PC-3 (cell line): ENCODE results near the gene WDR45B. TPM values are rescaled to one million over a fixed set of nuclear protein-coding genes. Genes with fewer than 3 reads are reported as not detected.

Experiments
- ATAC-seq: fragments of 200-7000 bp; cut with Tn5 transposase; 2 replicates; pipeline ENCODE4 v1.9.1; 2020; ENCODE audit warnings: mild to moderate bottlenecking, moderate library complexity
- BruUV-seq: library from RNA; stranded (reverse); fragments of 400-500 nt; replicated peaks from 2 replicates; lab custom pipeline; 2021; lab: Mats Ljungman, UMichigan
- CTCF ChIA-PET: fragments of 300-600 bp; sonication (Branson Sonifier 250); formaldehyde crosslinking; loops from one replicate; lab custom pipeline; 2022; ENCODE audit warnings: antibody characterized with exemption; lab: Charles Lee
- POLR2A ChIA-PET: fragments of 300-600 bp; sonication (Branson Sonifier 250); formaldehyde crosslinking; loops from one replicate; lab custom pipeline; 2022; ENCODE audit warnings: antibody characterized with exemption; ENCODE audit not compliant: unreplicated experiment; lab: Charles Lee
- DNase-seq: peaks from one replicate; pipeline ENCODE4 v3.0.0-alpha.2; 2015
- H2AFZ ChIP-seq: fragments of 300-600 bp; sonication (generic); 2 replicates; pipeline ENCODE4 v1.6.0; 2016; ENCODE audit warnings: antibody characterized with exemption, low read length
- H3F3A ChIP-seq: fragments of 300-600 bp; sonication (generic); one replicate; pipeline ENCODE4 v1.6.0; 2017; ENCODE audit warnings: antibody characterized with exemption, low read length, control low read depth, mild to moderate bottlenecking; ENCODE audit not compliant: unreplicated experiment
- H3K27ac ChIP-seq: fragments of 300-600 bp; sonication (generic); 2 replicates; pipeline ENCODE4 v1.5.1; 2016; ENCODE audit warnings: mild to moderate bottlenecking, low read length
- H3K27me3 ChIP-seq: fragments of 300-600 bp; sonication (generic); 2 replicates; pipeline ENCODE4 v1.6.1; 2016; ENCODE audit warnings: low read length, mixed read lengths
- H3K36me3 ChIP-seq: fragments of 300-600 bp; sonication (generic); 2 replicates; pipeline ENCODE4 v1.6.1; 2016; ENCODE audit warnings: low read depth, mixed run types, low read length, mixed read lengths
- H3K4me1 ChIP-seq: fragments of 300-600 bp; sonication (generic); 2 replicates; pipeline ENCODE4 v1.5.1; 2016; ENCODE audit warnings: low read length; ENCODE audit not compliant: insufficient read depth
- H3K4me2 ChIP-seq: fragments of 300-600 bp; sonication (generic); 2 replicates; pipeline ENCODE4 v1.6.0; 2016; ENCODE audit warnings: low read length
- H3K4me3 ChIP-seq: fragments of 300-600 bp; sonication (generic); 2 replicates; pipeline ENCODE4 v1.5.1; 2016; ENCODE audit warnings: mild to moderate bottlenecking, low read length, mixed read lengths
- H3K79me2 ChIP-seq: fragments of 300-600 bp; sonication (generic); 2 replicates; pipeline ENCODE4 v1.6.1; 2017; ENCODE audit warnings: low read length, mixed read lengths
- H3K9ac ChIP-seq: fragments of 300-600 bp; sonication (generic); 2 replicates; pipeline ENCODE4 v1.6.0; 2016; ENCODE audit warnings: mild to moderate bottlenecking, low read length
- H3K9me2 ChIP-seq: fragments of 300-600 bp; sonication (generic); replicated peaks from 2 replicates; pipeline ENCODE4 v1.6.1; 2016; ENCODE audit warnings: mixed run types, low read length, mixed read lengths
- H3K9me3 ChIP-seq: fragments of 300-600 bp; sonication (generic); 2 replicates; pipeline ENCODE4 v1.6.1; 2016; ENCODE audit warnings: low read length, mixed read lengths
- H4K20me1 ChIP-seq: fragments of 300-600 bp; sonication (generic); 2 replicates; pipeline ENCODE4 v1.6.1; 2016; ENCODE audit warnings: low read length, mixed read lengths
- CTCF ChIP-seq: fragments of 300-600 bp; sonication (generic); conservative IDR thresholded peaks from 2 replicates; pipeline ENCODE4 v1.5.1; 2017; ENCODE audit warnings: antibody characterized with exemption, low read depth, mild to moderate bottlenecking, low read length
- EZH2 ChIP-seq: fragments of 300-600 bp; sonication (generic); IDR thresholded peaks from one replicate; pipeline ENCODE4 v1.6.1; 2017; ENCODE audit warnings: antibody characterized with exemption, mild to moderate bottlenecking, low read length; ENCODE audit not compliant: unreplicated experiment
- EZH2phosphoT487 ChIP-seq: fragments of 300-600 bp; sonication (generic); IDR thresholded peaks from 2 replicates; pipeline ENCODE4 v1.6.1; 2018; ENCODE audit warnings: mild to moderate bottlenecking, antibody characterized with exemption, low read length, borderline replicate concordance
- intact Hi-C: fragments of 100-400 bp; cut with micrococcal nuclease; formaldehyde crosslinking; loops from 2 replicates; pipeline ENCODE4 v1.9.0; 2023
- total RNA-seq: library from RNA; depleted of rRNA; stranded (reverse); fragments of >200 nt; gene quantifications from 2 replicates; pipeline ENCODE4 v1.2.3, GENCODE V29; 2014

WDR45B gene
- total RNA-seq, 1 experiment from 2014 or later = 110 TPM

GRCh38 chr17:82611140-82612058 is 36.8 kb downstream of the WDR45B start:
- BruUV-seq = no TSS peak
- ATAC-seq = no peak
- no peak overlapping the region for H3K4me2 ChIP-seq
- H3K9me2 ChIP-seq = no peaks in the 10 kb centered on the region
- H3K4me1 ChIP-seq = no peaks in the 10 kb centered on the region
- no peak overlapping the region for H2AFZ ChIP-seq
- no peak overlapping the region for H3K27ac ChIP-seq
- peaks cover 5% of the 10 kb centered on the region for H3F3A ChIP-seq
- ChIA-PET POLR2A (no interaction called here), CTCF (no interaction called here)
- H3K4me3 ChIP-seq = no peak overlapping the region
- no peaks in the 10 kb centered on the region for H3K9me3 ChIP-seq
- TF ChIP-seq CTCF (no peak), EZH2phosphoT487 (no peak), EZH2 (no peak)
- peaks cover 24% of the 10 kb centered on the region for H3K36me3 ChIP-seq
- DNase-seq = no peak
- no peaks in the 10 kb centered on the region for H3K79me2 ChIP-seq
- intact Hi-C loops = no loop called here
- H3K27me3 ChIP-seq = no peaks in the 10 kb centered on the region
- H4K20me1 ChIP-seq = no peaks in the 10 kb centered on the region
- H3K9ac ChIP-seq = no peak overlapping the region

- POLR2A ChIA-PET = no interaction called here
- ATAC-seq (no peak), DNase-seq (no peak)
- BruUV-seq = no TSS peak
- H3K27ac ChIP-seq = no peak overlapping the region
- no peaks in the 10 kb centered on the region for H3K4me1 ChIP-seq
- H3K79me2 ChIP-seq = no peaks in the 10 kb centered on the region
- H3F3A ChIP-seq = peaks cover 5% of the 10 kb centered on the region
- intact Hi-C loops = no loop called here
- peaks cover 10% of the 10 kb centered on the region for H3K36me3 ChIP-seq
- CTCF ChIA-PET = no interaction called here
- no peak for TF ChIP-seq CTCF
- no peak for TF ChIP-seq EZH2phosphoT487
- TF ChIP-seq EZH2 = no peak
- no peaks in the 10 kb centered on the region for H3K9me3 ChIP-seq
- no peak overlapping the region for H3K4me2 ChIP-seq
- H3K4me3 ChIP-seq = no peak overlapping the region
- H4K20me1 ChIP-seq = no peaks in the 10 kb centered on the region
- H3K9me2 ChIP-seq = no peaks in the 10 kb centered on the region
- H2AFZ ChIP-seq = no peak overlapping the region
- no peak overlapping the region for H3K9ac ChIP-seq
- no peaks in the 10 kb centered on the region for H3K27me3 ChIP-seq
Observed at GRCh38 chr17:82609655-82610054, 38.6 kb downstream of the WDR45B start.

- DNase-seq = no peak
- Histone ChIP-seq H3K9ac (no peak overlapping the region), H4K20me1 (no peaks in the 10 kb centered on the region), H3K4me2 (no peak overlapping the region), H3F3A (peaks cover 5% of the 10 kb centered on the region), H3K27ac (no peak overlapping the region), H3K9me3 (no peaks in the 10 kb centered on the region), H3K27me3 (no peaks in the 10 kb centered on the region), H3K4me1 (no peaks in the 10 kb centered on the region), H2AFZ (no peak overlapping the region), H3K9me2 (no peaks in the 10 kb centered on the region), H3K79me2 (no peaks in the 10 kb centered on the region), H3K36me3 (peaks cover 15% of the 10 kb centered on the region), H3K4me3 (no peak overlapping the region)
- intact Hi-C loops = no loop called here
- TF ChIP-seq EZH2 (no peak), EZH2phosphoT487 (no peak), CTCF (no peak)
- no TSS peak for BruUV-seq
- ATAC-seq = no peak
- ChIA-PET POLR2A (no interaction called here), CTCF (no interaction called here)
Observed at GRCh38 chr17:82608816-82609215, 39.4 kb downstream of the WDR45B start.
